ENCODE measurements around the gene RABAC1. TPM values are rescaled to one million over a fixed set of nuclear protein-coding genes. Genes with fewer than 3 reads are reported as not detected.

RABAC1 gene
- total RNA-seq, 2 experiments from 2014 or later = 68.1 to 73.5 TPM

DNA sequence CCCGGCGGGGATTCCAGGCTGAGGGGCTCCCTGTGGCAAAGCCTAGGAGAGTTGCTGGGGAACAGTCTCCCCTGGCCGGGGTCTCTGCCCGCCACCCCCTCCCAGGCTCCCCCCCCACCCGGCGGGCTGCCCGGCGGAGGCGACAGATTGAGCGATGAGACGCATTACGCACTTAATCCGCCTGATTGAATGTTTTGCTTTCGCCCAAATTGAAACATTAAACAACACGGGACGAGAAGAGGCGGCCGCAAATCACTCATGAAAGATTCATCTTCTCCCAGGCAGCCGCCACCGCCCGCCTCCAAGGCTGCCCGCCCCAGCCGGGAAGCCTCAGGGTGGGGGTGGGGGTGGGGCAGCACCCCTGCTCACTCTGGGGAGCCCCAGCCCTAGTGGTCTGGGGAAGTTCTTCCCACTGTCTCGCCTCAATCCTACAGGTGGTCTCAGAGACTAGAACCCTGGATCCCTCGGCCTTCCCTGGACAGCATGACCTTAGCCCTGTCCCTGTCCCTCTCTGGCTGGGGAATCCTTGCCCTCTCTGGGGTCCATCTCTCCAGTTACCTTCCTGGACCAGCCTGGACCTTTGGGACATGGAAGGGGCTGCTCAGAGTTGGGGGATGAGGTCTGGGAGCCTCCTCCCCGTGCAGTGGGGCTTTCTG lies 23.2 kb downstream of the RABAC1 start:
- CTCF ChIA-PET = interaction anchor here (1.3 to 2.3 kb wide), 4 partner anchors 9 to 48 kb away, joined by 3 to 21 read pairs (median 4); no protein-coding TSS in a partner anchor
- POLR2A ChIA-PET = interaction anchor here (1.0 kb wide), 1 partner anchor 50 kb away, joined by 3 read pairs; no protein-coding TSS in a partner anchor

DNA sequence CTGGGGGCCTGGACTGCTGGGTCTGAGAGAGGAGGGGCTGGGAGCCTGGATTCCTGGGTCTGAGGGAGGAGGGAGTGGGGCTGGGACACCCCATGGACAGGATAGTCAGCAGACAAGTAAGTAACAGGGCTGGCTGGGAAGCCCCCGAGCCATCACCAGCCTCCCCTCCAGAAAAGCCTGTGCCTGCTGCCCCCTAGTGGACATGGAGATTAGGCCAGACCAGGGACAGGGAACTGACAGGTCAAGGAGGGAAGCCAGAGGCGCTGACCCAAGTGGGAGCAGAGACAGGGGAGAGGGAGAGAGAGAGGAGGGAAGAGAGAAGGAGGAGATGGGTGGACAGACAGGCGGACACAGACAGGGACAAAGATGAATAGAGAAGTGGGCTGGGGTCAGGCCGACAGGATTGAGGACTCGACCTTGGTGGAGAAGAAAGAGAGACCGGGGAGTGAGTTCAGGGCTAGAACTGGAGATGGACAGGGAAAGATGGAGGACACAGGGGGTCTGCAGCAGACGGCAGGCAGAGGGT lies 24.2 kb downstream of the RABAC1 start:
- ChIA-PET CTCF (interaction anchor here (0.7 to 2.3 kb wide), 8 partner anchors 10 to 98 kb away, joined by 3 to 21 read pairs (median 3); no protein-coding TSS in a partner anchor), POLR2A (no interaction called here)

DNA sequence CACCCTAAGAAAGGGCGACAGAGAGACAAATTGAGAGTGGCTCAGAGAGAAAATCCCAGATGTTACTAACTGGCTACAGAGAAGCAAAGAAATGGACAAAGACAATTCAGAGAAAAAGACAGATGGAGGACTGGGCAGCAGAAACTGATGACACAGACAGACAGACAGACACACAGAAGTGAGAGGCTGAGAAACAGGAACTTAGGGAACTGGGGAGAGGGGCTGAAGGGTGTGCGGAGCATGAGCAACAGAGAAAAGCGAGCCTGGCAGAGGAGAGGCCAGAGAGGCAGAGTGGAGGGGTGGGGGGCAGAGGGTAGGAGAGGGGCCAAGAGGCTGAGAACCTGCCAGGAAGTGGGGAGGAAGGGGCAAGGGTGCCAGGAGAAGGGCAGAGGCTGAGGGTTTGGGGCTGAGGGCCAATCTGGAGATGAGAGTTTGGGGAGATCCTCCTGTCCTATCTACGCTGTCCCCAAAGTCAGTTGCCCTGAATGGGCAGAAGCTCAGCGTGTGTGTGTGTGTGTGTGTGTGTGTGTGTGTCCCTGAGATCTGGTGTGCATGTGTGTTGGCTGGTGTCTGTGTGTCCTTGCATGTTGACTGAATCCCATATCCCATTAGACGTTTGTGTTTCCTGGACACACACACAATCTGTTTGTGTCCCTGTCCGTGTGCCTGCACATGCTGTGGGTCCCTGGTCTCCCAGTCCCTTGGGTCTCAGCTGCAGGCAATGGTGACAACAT lies 25.3 kb downstream of the RABAC1 start:
- ChIA-PET POLR2A (no interaction called here), CTCF (interaction anchor here (0.7 to 2.3 kb wide), 10 partner anchors 11 to 141 kb away, joined by 3 to 21 read pairs (median 3); no protein-coding TSS in a partner anchor)

DNA sequence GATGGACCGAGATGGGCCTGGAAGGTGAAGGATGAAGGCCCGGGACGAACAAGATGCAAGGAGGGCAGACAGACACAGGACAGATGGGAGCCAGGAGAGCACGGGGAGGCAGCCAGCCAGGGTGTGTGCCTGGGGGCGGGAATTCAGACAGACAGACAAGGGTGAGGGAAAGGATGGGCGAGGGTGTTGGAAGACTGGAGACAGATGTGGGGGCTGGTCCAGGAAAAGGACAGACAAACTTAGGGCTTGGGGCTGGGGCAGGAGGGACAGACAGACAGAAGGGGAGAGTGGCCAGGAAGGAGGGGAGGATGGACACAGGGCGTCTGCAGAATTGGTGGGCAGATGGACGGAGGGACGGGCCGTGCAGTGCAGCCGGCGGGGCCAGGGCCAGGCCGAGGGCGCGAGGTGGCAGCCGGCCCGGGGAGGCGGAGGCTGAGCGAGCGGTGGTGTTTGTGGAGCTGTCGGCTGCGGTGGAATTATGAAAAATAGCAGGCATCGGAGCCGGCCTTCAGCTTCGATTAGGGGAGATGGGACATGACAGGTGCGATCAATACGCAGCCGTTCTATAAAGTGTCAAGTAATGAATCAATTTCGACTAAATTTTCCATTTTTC lies 26.3 kb downstream of the RABAC1 start:
- ChIA-PET CTCF (interaction anchor here (1.0 to 1.6 kb wide), 2 partner anchors 46 to 59 kb away, joined by 3 to 5 read pairs; no protein-coding TSS in a partner anchor), POLR2A (no interaction called here)

DNA sequence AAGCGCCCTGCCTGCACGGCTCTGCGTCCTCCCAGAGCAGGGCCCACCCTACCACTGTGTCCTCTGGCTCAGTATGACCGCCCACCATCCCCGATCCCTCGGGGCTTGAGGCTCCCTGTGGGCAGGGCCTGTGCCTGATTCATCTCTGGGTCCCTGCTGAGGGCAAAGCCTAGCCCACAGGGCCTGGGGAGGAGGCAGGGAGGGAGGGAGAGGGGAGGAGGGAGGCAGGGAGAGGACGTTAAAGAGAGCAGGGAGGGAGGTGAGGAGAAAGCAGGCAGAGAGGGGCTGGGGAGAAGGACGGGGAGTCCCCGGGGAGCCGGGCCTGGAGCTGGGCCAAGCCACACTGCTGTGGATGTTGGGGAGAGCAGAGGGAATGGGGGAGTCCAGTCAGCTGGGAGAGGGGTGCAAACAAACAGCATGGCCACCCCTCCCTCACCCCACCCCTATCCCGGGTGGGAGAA lies 26.8 kb downstream of the RABAC1 start:
- ChIA-PET CTCF (interaction anchor here (1.0 to 2.7 kb wide), 2 partner anchors 59 kb away, joined by 3 to 10 read pairs; no protein-coding TSS in a partner anchor), POLR2A (no interaction called here)

DNA sequence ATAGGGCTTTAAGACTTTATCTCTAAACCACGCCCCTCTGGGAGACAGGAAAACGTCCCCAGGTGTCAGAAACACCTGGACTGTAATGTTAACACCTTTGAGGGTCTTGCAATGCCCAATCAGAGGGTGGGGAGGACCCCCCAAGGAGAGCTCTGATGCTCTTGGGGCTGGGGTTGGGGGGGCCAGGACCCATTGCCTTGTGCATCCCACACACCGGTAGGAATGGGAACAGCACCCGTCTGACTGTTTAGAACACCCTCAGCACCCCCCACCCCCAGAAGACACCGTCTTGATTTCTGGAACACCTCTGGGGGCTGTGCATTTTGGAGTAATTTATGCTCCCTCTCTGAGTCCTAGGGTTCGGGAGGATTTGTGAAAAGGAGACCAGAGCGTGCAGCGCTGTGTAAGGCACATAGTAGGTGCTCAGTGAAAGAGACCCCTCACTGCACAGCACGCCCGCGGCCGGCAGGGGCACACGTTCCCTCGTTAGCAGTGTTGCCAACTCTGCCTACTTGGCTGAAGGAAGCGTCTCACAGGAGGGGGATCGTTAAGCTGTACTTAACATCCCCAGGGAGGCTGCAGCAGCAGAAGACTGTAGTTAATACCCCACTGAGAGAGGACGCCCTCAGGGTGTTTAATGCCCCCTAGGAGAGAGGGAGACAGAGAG lies 28.1 kb downstream of the RABAC1 start:
- CTCF ChIA-PET = interaction anchor here (1.0 to 2.7 kb wide), 4 partner anchors 44 to 136 kb away, joined by 3 to 10 read pairs (median 4); partner anchors contain the start of gene RPS19
- POLR2A ChIA-PET = no interaction called here

DNA sequence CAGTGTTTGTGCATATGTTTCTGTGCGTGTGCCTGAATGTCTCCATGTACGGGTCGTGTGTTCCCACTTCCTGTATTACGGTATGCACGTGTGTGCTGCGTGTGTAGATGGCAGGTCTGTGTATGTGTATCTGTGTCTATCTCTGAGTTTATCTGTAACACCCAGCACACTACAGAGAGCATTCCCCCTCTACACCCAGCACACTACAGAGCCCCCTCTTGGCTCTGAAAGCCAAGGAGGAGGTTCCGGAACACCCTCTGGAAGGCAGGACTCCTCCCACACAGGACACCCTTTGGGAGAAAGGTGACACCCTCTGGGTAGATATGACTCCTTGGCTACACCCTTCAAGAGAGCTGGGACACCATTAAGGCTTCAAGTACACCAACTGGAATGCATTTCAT lies 28.8 kb downstream of the RABAC1 start:
- ChIA-PET POLR2A (no interaction called here), CTCF (interaction anchor here (1.0 to 2.7 kb wide), 4 partner anchors 44 to 135 kb away, joined by 3 to 10 read pairs (median 4); partner anchors contain the start of gene RPS19)

DNA sequence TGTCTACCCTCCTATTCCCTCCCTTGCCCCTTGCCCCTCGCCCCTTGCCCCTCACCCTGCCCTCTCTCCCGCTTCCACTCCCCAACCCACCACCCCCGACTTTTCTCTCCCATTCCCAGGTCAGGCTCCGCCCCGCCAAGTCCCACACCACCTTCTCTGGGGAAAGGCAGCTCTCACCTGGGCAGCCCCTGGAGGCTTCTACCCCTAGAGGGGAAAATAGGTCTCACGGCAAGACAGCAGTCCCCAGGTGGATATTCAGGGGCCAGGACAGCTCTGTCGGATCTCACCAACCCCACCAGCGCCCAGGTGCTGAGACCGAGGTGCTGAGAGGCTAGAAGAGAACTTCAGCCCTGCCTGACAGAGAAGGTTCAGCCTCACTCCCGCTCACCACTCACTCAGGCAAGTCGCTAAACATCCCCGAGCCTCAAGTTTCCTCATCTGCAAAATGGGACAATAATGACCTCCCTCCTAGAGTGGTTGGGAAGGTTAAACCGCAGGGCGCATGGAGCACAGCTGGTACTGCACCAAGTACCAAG lies 29.5 kb downstream of the RABAC1 start:
- ChIA-PET POLR2A (interaction anchor here (0.6 kb wide), 2 partner anchors 15 to 68 kb away, joined by 3 to 6 read pairs; no protein-coding TSS in a partner anchor), CTCF (interaction anchor here (2.7 kb wide), 1 partner anchor 56 kb away, joined by 10 read pairs; no protein-coding TSS in a partner anchor)

DNA sequence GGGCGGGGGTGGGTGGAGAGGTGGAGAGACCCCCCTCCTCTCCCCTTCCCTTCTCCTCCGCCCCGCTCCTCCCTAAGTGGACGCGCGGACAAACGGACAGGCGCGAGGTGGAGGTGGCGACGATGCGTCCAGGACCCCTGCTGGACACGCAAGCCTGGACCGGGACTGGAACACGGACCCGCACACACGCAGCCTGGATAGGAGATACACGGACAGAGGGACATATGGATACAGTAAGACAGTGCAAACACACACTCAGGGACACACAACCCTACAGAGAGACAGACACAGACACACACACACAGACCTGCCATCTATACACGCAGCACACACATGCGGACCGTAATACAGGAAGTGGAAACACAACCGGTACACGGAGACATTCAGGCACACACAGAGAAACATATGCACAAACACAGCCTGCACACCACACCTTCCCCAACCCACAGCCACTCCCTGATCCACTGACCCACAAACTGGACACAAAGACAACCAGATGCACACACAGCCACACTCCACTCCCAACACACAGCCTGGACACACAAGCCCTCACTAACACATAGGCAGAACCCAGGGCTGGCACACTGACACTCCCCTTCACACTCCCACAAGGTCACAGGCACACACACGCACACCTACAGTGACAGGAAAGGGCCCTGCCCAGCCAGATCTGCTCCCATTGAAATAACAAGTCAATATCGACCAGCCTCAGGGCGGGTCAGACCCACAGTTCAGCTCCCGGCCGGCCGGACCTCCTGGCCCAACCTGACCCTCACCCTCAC lies 30.2 kb downstream of the RABAC1 start:
- ChIA-PET POLR2A (interaction anchor here (0.6 to 1.0 kb wide), 2 partner anchors 16 to 42 kb away, joined by 3 to 5 read pairs; no protein-coding TSS in a partner anchor), CTCF (no interaction called here)

DNA sequence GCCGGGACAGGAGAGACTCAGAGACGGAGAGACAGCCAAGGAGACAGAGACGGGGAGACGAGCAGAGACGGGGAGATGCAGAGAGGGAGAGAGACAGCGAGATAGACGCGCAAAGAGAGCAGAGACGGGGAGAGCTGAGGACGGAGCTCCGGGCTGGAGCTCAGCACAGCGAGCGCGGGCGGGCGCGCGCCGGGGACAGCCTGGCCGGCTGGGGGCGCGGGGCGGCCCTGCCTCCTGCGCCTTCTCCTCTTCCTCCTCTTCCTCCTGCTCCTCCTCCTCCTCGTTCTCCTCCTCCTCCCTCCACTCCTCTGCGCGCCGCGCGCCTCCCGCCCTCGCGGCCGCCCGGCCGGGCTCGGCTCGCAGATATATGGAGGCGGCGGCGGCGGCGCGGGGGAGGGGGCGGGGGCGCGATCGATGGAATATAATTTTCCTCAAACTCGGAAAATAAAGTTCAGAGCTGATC lies 30.9 kb downstream of the RABAC1 start, which contains the start of gene ERFL:
Gene ERFL, minus strand, starts transcription at position 229 of the 463 bp plus-strand sequence. CDS start 15,530 bp downstream, outside the sequence.
- CTCF ChIA-PET = interaction anchor here (0.7 to 1.4 kb wide), 3 partner anchors 44 to 135 kb away, joined by 3 read pairs; no protein-coding TSS in a partner anchor
- POLR2A ChIA-PET = interaction anchor here (1.0 kb wide), 1 partner anchor 41 kb away, joined by 5 read pairs; no protein-coding TSS in a partner anchor

DNA sequence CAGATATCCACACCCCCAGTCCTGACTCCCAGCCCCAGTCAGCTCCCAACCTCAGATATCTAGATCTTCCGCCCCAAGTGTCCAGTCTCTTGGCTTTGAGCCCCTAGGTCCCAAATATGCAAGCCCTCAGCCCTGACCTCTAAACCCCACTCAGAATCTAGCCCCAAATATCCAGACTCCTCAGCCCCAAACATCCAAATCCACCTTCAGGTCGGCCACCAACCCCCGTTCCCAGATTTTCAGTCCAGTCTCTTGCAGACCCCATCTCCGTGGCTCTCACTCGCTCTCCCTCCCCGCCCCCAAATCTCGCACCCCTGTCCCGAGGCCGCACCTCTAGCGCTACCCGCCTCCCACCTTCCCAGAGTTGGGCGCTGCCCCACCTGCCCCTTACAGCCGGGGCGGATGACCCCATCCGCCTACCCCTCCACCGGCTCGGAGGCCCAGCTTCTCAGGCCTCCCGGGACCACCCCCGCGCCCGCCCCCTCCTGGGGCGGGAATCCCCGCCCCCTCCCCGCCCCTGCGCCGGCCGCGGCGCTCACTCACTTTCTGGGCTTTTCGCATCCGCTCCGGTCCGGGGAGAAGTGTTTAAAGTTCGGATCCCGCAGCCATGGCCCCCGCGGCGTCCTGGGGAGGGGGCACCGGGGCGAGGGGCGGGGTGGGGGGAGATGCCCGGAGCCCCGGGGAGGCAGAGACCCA lies 31.5 kb downstream of the RABAC1 start:
- POLR2A ChIA-PET = interaction anchor here (1.0 kb wide), 1 partner anchor 40 kb away, joined by 5 read pairs; no protein-coding TSS in a partner anchor
- CTCF ChIA-PET = interaction anchor here (0.7 to 1.4 kb wide), 4 partner anchors 32 to 135 kb away, joined by 3 read pairs; no protein-coding TSS in a partner anchor

DNA sequence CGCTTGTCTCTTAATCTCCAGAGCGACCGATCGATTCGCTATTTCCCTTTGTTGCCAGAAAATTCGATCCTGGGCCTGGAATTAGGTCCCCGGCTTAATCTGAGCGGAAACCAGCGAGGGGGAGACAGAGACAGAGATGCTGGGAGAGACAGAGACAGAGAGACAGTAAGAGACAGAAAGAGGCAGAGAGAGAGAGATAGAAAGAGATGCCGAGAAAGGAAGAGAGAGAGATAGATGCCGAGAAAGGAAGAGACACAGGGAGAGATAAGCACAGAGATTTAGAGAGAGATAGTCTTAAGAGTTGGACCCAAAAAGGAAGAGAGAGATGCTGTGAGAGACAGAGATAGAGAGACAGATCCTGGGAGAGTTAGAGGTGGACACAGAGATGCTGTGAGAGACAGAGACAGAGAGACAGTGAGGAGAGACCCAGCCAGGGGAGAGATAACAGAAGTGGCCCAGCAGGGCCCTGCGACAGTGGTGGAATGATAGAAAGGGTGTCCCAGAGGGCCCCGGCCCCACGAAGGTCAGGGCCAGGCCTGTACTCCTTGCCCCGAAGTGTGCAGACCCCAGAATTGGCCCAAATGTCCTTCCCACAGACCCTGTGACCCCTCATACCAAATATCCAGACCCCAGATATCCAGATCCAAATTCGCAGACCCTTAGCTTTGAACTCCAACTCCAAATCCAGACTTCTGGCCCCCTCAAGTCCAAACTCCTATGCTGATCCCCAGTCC lies 32.2 kb downstream of the RABAC1 start:
- POLR2A ChIA-PET = no interaction called here
- CTCF ChIA-PET = interaction anchor here (0.7 to 1.4 kb wide), 3 partner anchors 32 to 134 kb away, joined by 3 read pairs; no protein-coding TSS in a partner anchor

DNA sequence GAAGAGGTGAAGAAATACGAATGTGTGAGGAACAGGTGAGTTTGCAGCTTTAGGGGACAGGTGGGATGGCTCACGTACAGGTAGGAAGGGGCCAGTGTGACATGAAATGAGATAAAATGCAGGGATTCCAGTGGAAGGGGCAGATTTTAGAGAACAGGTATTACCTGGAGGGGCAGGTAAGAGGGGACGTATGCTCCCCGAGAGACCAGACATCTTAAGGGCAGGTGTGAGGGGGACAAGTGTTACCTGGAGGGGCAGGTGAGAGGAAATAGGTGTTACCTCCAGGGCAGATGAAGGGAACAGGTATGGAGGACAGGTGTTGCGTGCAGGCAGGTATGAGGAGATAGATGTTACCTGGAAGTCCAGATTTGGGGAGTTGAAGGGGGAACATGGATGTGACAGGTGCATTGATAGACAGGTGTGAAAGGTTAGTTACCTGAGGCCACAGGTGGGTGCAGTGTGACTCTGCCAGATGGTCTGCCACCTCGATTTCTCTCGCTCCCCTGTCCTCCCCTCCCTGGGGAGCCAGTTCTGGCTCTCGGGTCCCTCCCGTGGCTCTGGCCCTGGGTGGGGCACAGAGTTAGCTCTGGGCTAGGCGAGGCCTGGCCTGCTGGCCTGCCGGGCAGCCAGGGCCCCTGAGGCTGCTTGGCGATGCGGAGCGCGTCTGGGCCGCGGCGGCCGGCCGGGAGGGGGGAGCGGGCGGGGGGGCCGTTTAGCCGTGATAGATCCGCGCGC lies 32.9 kb downstream of the RABAC1 start:
- ChIA-PET CTCF (interaction anchor here (0.6 kb wide), 1 partner anchor 10 kb away, joined by 3 read pairs; no protein-coding TSS in a partner anchor), POLR2A (interaction anchor here (0.6 kb wide), 1 partner anchor 27 kb away, joined by 7 read pairs; no protein-coding TSS in a partner anchor)

DNA sequence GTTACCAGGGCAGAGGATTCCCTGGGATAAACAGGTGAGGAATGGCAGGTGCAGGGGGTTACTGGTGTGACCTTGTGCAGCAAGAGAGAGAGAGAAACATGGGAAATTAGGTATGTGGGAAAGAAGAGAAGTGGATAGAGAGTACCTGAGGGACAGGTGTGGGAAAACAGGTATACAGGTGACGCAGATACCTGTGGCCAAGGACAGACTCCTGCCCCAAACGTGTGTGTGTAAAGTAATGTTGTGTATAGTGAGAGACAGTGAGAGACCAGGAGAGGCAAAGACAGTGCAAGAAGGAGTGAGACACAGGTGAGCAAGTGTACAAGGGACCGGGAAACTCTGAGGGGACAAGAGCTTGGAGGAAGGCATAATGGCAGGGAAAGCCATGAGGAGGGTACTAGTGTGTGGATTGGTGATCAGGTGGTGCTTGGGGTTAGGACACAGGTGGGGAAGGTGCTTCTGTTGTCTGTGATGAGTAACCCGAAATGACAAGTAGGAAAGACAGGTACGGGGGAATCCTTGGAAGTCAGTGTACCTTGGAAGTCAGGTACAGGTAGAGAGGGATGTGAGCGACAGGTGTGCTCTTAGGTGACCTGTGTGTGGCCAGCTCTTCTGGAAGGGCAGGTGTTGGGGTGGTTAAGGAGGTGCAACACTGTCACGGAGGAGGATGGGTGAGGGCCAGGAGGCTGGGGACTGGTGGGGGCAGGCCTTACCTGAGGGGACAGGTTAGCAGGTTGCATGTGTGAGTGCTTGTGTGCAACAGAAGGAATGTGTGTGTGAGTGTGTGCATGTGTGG lies 33.7 kb downstream of the RABAC1 start:
- CTCF ChIA-PET = interaction anchor here (0.6 to 1.0 kb wide), 2 partner anchors 11 to 12 kb away, joined by 3 read pairs; no protein-coding TSS in a partner anchor
- POLR2A ChIA-PET = no interaction called here
